HepG2 (cell line): ENCODE data around the gene RFPL4AL1. TPM values are rescaled to one million over a fixed set of nuclear protein-coding genes. Genes with fewer than 3 reads are reported as not detected.

Experiments used
- ATAC-seq: fragments of 200-7000 bp; cut with Tn5 transposase; 3 replicates; pipeline ENCODE4 v1.9.1; 2020; ENCODE audit warnings: mild to moderate bottlenecking, moderate library complexity
- BruUV-seq: library from RNA; stranded (reverse); fragments of 400-500 nt; replicated peaks from 2 replicates; lab custom pipeline; 2021; lab: Mats Ljungman, UMichigan
- CTCF ChIA-PET: fragments of 300-600 bp; formaldehyde crosslinking; extraction: SDS; loops from one replicate; lab custom pipeline; 2021; ENCODE audit warnings: low total read pairs, inconsistent platforms, low intra/inter-chr PET ratio; lab: Yijun Ruan, JAX
- POLR2A ChIA-PET: fragments of 350-600 bp; sonication (Branson Sonifier 250); formaldehyde crosslinking; loops from one replicate; lab custom pipeline; 2020; ENCODE audit warnings: antibody characterized with exemption, inconsistent platforms; lab: Yijun Ruan, JAX
- DNase-seq: peaks from one replicate; pipeline ENCODE4 v3.0.0-alpha.2; 2015; ENCODE audit warnings: low spot score
- FAIRE-seq: peaks from 3 replicates; lab custom pipeline; 2011; peaks lifted over from hg19 to GRCh38; lab: Jason Lieb, UNC
- H2AFZ ChIP-seq: one replicate; pipeline ENCODE4 v1.6.1; 2011; ENCODE audit warnings: low read length, inconsistent platforms
- H3K27ac ChIP-seq: fragments of 300-600 bp; 3 replicates; pipeline ENCODE4 v1.8.0; 2011; ENCODE audit warnings: mixed run types, mild to moderate bottlenecking, mixed read lengths, low read length, inconsistent platforms; ENCODE audit not compliant: insufficient read depth; ENCODE audit errors: extremely low read length
- H3K27me3 ChIP-seq, 2 experiments: fragments of 200-600 bp in 1 of 2; 2 replicates in 1 of 2; 3 replicates in 1 of 2; pipeline versions ENCODE4 v1.6.0 to v1.8.0; 2011; ENCODE audit warnings: low read length in 2 of 2, mild to moderate bottlenecking in 2 of 2, moderate library complexity in 2 of 2, inconsistent platforms in 1 of 2; ENCODE audit not compliant: insufficient read depth in 2 of 2, control insufficient read depth in 1 of 2
- H3K36me3 ChIP-seq, 2 experiments: fragments of 200-600 bp in 1 of 2; replicated peaks in 1 of 2; 2 replicates in 1 of 2; 3 replicates in 1 of 2; pipeline versions ENCODE4 v1.5.1 to v1.8.0; 2011; ENCODE audit warnings: low read length in 2 of 2, inconsistent platforms in 1 of 2; ENCODE audit not compliant: insufficient read depth in 2 of 2, control insufficient read depth in 1 of 2
- H3K4me1 ChIP-seq: 2 replicates; pipeline ENCODE4 v1.5.1; 2012; ENCODE audit warnings: low read length, inconsistent platforms; ENCODE audit not compliant: insufficient read depth
- H3K4me2 ChIP-seq: 2 replicates; pipeline ENCODE4 v1.6.0; 2011; ENCODE audit warnings: low read depth, low read length, inconsistent platforms
- H3K4me3 ChIP-seq, 3 experiments: fragments of 200-600 bp in 1 of 3; sonication (generic), shearing (Covaris generic) in 1 of 3; replicated peaks in 1 of 3; 2 replicates each; pipeline ENCODE4 v1.5.1; 2011 to 2016; ENCODE audit warnings: low read length in 3 of 3, inconsistent platforms in 2 of 3, low read depth in 2 of 3, mild to moderate bottlenecking in 2 of 3, control low read depth in 1 of 3, mixed read lengths in 1 of 3; ENCODE audit not compliant: insufficient read depth in 1 of 3
- H3K79me2 ChIP-seq: one replicate; pipeline ENCODE4 v1.6.1; 2011; ENCODE audit warnings: low read length, inconsistent platforms; ENCODE audit not compliant: insufficient read depth
- H3K9ac ChIP-seq: 2 replicates; pipeline ENCODE4 v1.6.0; 2011; ENCODE audit warnings: mild to moderate bottlenecking, low read depth, low read length, inconsistent platforms; ENCODE audit not compliant: insufficient read depth
- H3K9me3 ChIP-seq: 2 replicates; pipeline ENCODE4 v1.5.1; 2012; ENCODE audit warnings: mild to moderate bottlenecking, low read length
- H4K20me1 ChIP-seq: 2 replicates; pipeline ENCODE4 v1.6.0; 2011; ENCODE audit warnings: inconsistent platforms, mild to moderate bottlenecking, low read length, moderate library complexity; ENCODE audit not compliant: insufficient read depth
- E2F1 ChIP-seq: sonication (generic); formaldehyde crosslinking; IDR thresholded peaks from 2 replicates; pipeline ENCODE4 v1.5.0; 2020; ENCODE audit warnings: missing genetic modification reagents
- FOXO4 ChIP-seq: sonication (generic); formaldehyde crosslinking; conservative IDR thresholded peaks from 2 replicates; pipeline ENCODE4 v1.8.1; 2023; ENCODE audit warnings: missing genetic modification reagents
- GABPB1 ChIP-seq: IDR thresholded peaks from 2 replicates; pipeline ENCODE4 v1.6.1; 2016; ENCODE audit warnings: mild to moderate bottlenecking, missing genetic modification reagents, moderate library complexity, missing compliant biosample characterization
- GPBP1L1 ChIP-seq: sonication (generic); formaldehyde crosslinking; IDR thresholded peaks from 2 replicates; pipeline ENCODE4 v1.5.0; 2020; ENCODE audit warnings: mild to moderate bottlenecking, missing genetic modification reagents
- ZNF556 ChIP-seq: sonication (generic); formaldehyde crosslinking; IDR thresholded peaks from 2 replicates; pipeline ENCODE4 v1.4.0; 2020; ENCODE audit warnings: mild to moderate bottlenecking, missing genetic modification reagents, borderline replicate concordance
- ZNF607 ChIP-seq: sonication (generic); formaldehyde crosslinking; IDR thresholded peaks from 2 replicates; pipeline ENCODE4 v1.5.1; 2020; ENCODE audit warnings: missing genetic modification reagents, mild to moderate bottlenecking, borderline replicate concordance
- ZNF83 ChIP-seq: sonication (generic); formaldehyde crosslinking; IDR thresholded peaks from 2 replicates; pipeline ENCODE4 v1.4.0; 2020; ENCODE audit warnings: missing genetic modification reagents, mild to moderate bottlenecking, borderline replicate concordance
- WGBS: methylation state at CpG from one replicate; pipeline ENCODE4 v1.1.6; 2017; ENCODE audit warnings: low lambda C conversion rate; 5-methylcytosine and 5-hydroxymethylcytosine counted together
- in situ Hi-C: cut with HindIII; loops from 2 replicates; pipeline ENCODE4 v1.10.0; 2017; ENCODE audit warnings: low pct_unique_long_range_greater_than_20kb; ENCODE audit not compliant: extremely low pct_ligation_motif_present
- intact Hi-C: fragments of 100-400 bp; cut with micrococcal nuclease; formaldehyde crosslinking; loops from one replicate; pipeline ENCODE4 v1.10.0; 2022; ENCODE audit not compliant: unreplicated experiment
- polyA plus RNA-seq, 8 experiments: library from polyadenylated mRNA; depleted of rRNA in 3 of 8; stranded (reverse) in 7 of 8; unstranded in 1 of 8; fragments of >200 nt; fragmentation: Illumina TruSeq in 4 of 8; extraction: Trizol in 4 of 8; gene quantifications; 2 replicates each; pipeline versions ENCODE4 v1.2.1 to v1.2.3, GENCODE V29; 2011 to 2016; ENCODE audit warnings: low read depth in 4 of 8, missing spikeins in 1 of 8, mixed read lengths in 1 of 8; ENCODE audit not compliant: insufficient read depth in 1 of 8
- total RNA-seq, 5 experiments: library from RNA; depleted of rRNA; stranded (reverse); fragments of >200 nt; fragmentation: Illumina TruSeq; extraction: Trizol; gene quantifications; 2 replicates each; pipeline ENCODE4 v1.2.3, GENCODE V29; 2016; ENCODE audit warnings: low read depth in 1 of 5

The RFPL4AL1 gene
- total and polyA plus RNA-seq, 2 of the 13 experiments (the other 11 are each of a cell fraction or from before 2014, with no cell fraction given): not detected

GRCh38 chr19:55811340-55811739 lies 42.4 kb downstream of the RFPL4AL1 start (continued):
- TF ChIP-seq E2F1: no peak
- TF ChIP-seq, all 625 proteins: peak for 0

GRCh38 chr19:55812449-55812848 lies 43.5 kb downstream of the RFPL4AL1 start:
- FAIRE-seq: no peak
- DNase-seq: no peak
- Histone ChIP-seq H4K20me1 (no peaks in the 10 kb centered on the region), H3K79me2 (no peaks in the 10 kb centered on the region), H3K9me3 (no peaks in the 10 kb centered on the region), H3K4me1 (peaks cover 4% of the 10 kb centered on the region; the same call in 1 of the 2 replicates), H3K27ac (no peak overlapping the region), H3K9ac (no peak overlapping the region), H3K36me3 (no peaks in the 10 kb centered on the region), H2AFZ (no peak overlapping the region), H3K27me3 (peaks cover 0 to 8% of the 10 kb centered on the region in 2 experiments; a peak in 2 of 5 replicates)
- in situ Hi-C loops: no loop called here
- 2% methylated on average over 7 of the region's 7 CpGs for WGBS
- no peak for TF ChIP-seq GABPB1 (CRISPR knock-in tag)
- TF ChIP-seq GPBP1L1 (CRISPR knock-in tag): no peak
- TF ChIP-seq ZNF607 (CRISPR knock-in tag): no peak
- no peak for TF ChIP-seq ZNF556
- no peak for TF ChIP-seq ZNF83 (CRISPR knock-in tag)
- TF ChIP-seq FOXO4 (CRISPR knock-in tag): no peak
- TF ChIP-seq, all 625 proteins: peak for 0
- POLR2A ChIA-PET: no interaction called here
- Histone ChIP-seq H3K4me3 (no peak overlapping the region), H3K4me2 (no peak overlapping the region)
- ATAC-seq: no peak
- CTCF ChIA-PET: no interaction called here
- intact Hi-C loops: no loop called here
- BruUV-seq: no TSS peak
